HG03039 (cell line): ENCODE data around the gene ABCC4.
"Not testable (repeated sequence)": the region's sequence is repeated elsewhere in the genome, so short reads cannot be mapped to it uniquely, and the experiment has no call there.

Experiments
- ATAC-seq: cut with Tn5 transposase; IDR thresholded peaks from one replicate; pipeline ENCODE4 v1.9.1; 2021; ENCODE audit warnings: mild to moderate bottlenecking, moderate library complexity; ENCODE audit not compliant: unreplicated experiment

ABCC4 gene

DNA sequence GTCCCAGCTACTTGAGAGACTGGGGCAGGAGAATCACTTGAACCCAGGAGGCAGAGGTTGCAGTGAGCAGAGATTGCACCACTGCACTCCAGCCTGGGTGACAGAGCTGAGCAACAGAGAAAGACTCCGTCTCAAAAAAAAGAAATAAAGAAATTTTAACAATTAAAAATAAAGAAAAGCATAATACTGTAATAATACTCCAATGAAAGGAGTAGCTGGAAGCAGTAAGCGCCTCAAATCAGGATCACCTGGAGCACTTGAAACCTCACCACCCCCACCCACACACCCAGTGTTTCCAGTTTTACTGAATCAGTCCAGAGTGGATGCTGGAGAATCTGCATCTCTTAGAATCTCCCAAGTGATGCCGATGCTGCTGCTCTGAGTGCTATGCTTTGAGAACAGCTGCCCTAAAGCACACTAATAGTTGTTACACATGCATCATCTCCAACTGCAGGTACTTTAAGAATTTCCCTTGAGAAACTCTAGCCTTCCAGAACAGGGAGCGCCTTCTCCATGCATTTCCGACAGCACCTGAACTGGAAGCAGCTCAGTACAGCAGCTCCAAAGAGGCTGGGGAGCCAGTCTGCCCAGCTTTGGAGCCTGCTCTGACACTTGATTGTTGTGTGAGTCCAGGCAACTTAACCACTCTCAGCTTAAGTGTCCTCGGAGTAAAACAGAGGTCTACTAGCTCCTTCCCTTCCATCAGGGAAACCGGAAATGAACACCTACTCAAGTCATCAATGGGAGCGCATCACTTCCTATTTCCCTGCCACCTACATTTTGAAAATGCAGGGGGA, 2.9 kb downstream of the ABCC4 start:
- no peak for ATAC-seq

DNA sequence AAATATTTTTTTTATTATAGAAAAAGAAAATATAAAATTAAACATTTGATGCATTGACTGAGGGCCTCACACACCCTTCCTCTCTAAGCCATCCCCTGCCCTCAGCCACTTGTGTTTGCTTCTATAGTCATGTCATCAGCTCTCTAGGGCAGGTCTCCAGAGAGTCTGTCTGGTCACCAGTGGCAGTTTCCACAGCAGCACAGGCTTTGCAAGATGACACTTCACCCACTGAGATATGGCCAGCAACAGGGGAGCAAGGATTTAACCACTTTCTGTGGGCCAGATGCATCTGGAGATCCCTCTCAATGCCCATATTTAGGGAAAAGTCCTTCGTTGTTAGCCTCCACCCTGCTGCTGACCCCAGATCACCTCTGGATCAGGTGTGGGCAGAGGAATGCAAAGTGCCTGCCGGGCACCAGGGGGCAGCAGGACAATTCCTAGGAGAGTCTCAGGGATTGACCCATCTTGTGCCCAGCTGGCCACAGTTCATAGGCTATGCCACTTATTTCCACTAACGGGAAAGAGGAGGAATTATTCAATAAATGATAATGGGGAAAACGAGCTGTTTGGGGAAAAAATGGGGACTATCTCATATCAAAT, 4.8 kb downstream of the ABCC4 start:
- ATAC-seq, result no peak

DNA sequence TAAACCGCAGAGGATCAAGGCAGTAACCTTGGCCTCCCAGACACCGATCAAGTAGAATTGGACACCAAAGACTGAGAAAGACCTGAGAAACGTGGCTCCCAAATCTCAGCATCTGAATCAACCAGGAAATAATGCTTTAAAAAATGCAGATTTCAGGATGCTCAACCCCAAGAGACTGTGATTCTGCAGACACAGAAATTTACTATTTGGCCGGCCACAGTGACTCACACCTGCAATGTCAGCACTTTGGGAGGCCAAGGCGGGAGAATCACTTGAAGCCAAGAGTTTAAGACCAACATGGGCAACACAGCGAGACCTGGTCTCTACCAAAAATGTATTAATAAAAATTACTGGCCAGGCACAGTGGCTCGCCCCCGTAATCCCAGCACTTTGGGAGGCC, 6.2 kb downstream of the ABCC4 start:
- no peak for ATAC-seq

DNA sequence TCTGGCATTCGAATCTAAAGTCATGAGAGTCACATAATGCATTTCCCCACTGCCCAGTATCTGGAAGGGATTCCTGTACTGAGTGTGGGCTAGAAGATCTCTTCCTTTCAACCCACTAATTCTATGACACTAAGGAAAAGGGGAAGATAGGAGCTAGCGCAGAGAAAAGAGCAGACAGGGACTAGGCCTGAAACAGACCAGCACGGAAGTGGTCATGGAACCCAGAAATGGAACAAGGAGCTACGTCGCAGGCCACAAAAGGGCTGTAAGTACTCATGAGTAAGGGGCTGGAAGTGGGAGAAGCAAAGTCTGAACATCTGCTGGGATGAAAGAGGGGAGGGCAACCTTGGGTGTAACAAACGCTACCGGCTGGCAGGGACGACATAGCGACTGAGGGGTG, 8.6 kb downstream of the ABCC4 start:
- ATAC-seq, result no peak

DNA sequence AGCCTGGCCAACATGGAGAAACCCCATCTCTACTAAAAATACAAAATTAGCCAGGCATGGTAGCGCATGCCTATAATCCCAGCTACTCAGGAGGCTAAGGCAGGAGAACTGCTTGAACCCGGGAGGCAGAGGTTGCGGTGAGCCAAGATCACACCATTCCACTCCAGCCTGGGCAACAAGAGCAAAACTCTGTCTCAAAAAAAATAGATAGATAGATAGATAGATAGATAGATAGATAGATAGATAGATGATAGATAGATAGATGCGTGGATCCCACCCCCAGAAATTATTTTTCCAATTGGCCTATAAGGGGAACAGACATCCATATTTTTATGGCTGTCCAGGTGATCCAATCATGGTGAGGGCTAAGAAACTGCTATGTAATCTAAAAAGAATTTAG, 11.3 kb downstream of the ABCC4 start:
- not testable (repeated sequence) for ATAC-seq

DNA sequence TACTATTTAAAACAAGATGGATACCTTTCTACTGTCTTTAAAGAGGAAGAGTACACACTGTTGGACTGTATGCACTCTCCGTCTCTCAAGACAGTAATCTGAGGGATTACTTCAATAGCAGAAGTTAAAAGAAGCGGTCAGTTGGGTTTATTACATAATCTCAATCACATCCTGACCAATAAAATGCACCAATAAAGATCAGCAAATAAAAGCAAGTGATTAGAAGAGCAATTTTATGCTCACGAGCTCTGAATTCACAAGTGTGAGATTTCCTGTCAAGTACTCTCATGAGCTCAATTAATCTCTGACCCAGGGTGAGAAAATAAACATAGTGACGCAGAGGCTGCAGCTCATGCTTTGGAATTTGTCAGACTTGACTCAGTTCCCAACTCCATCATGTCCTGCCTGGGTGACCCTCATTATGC, 12.2 kb downstream of the ABCC4 start:
- no peak for ATAC-seq

DNA sequence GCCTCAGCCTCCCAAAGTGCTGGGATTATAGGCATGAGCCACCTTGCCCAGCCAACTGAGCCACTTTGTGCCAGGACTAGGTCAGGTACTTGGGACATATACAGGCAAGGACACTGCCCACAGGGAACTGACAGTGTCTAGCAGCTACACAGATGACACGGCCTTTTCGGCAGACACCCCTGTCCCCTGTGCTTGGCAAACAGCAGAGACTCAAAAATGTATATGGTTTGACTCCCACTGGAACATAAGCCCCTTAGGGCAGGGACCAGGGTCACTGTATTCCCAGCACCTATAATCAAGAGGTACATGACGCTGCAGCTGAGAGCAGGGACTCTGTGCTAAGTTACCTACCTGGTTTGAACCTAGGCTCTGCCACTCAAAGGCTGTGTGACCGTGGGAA, 16.8 kb downstream of the ABCC4 start:
- no peak for ATAC-seq

DNA sequence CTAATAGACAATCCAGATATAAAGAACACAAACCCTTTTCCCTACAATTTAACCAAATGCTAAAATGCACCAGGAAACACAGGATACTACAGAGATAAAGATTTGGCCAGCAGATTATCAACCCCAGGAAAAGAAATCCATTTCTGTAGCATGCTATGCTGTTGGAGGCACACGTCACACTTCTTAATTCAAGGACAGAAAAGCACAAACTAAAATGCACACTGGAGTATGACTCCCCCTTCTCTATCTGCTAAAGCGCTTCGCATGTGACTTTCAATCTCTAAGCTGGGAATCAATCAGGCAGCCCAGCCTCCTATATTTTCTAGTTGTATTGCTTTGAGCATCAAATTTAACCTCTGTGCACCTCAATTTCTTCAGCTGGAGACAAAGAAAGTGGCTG, 22.2 kb downstream of the ABCC4 start:
- no peak for ATAC-seq

DNA sequence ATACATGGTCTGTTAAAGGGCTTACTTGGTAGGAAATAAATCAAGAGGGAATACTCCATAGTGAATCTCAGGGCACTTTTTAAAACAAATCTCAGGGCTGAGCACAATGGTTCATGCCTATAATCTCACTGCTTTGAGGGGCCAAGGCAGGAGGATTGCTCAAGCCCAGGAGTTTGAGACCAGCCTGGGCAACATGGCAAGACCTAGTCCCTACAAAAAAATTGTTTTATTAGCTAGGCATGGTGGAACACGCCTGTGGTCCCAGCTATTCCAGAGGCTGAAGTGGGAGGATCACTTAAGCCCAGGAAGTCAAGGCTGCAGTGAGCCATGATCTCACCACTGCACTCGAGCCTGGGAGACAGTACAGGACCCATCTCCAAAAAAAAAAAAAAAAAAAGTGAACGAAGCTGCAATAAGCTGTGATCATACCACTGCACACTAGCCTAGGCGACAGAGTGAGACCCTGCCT, 25.2 kb downstream of the ABCC4 start:
- no peak for ATAC-seq

DNA sequence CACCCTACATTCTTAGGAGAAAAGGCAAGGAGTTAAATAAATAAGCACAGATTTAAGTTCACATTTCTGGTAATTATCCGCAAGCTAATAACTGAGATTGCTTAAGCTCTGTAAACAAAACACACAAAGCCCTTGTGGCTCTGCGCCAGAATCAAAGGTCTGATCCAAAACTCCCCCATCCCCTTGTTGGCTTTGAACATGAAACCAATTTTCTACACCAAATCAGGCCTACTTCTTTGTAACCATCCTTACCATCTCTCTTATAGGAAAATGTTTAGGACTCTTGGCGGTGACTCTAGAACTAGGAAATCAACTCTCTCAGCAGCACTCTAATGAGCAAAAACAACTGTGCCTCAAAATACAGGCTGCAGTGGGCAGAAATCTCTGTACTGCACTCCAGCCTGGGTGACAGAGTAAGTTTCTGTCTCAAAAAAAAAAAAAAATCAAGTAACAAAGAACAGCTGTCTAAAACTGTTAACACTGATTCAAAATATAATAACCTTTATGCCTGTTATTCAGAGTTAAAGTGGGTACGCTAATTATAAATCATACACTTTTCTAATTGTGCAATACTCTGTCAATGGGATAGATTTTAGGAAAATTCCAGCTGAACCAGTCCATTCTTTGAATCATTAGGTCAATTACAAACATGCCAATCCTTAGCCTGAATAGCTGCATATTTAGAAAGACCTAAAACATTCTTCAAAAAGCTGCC, 25.8 kb downstream of the ABCC4 start:
- ATAC-seq, result no peak

DNA sequence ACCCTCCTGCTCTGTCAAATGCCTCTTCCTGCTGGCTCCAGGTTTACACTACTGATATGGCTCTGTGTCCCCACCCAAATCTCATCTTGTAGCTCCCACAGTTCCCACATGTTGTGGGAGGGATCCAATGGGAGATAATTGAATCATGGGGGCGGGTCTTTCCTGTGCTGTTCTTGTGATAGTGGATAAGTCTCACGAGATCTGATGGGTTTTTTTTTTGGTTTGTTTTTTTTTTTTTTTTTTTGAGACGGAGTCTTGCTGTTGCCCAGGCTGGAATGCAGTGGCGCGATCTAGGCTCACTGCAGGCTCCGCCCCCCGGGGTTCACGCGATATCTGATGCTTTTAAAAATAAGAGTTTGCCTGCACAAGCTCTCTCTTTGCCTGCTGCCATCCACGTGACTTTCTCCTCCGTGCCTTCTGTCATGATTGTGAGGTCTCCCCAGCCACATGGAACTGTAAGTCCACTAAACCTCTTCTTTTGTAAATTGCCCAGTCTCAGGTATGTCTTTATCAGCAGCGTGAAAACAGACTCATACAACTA, 27.6 kb downstream of the ABCC4 start:
- not testable (repeated sequence) for ATAC-seq

DNA sequence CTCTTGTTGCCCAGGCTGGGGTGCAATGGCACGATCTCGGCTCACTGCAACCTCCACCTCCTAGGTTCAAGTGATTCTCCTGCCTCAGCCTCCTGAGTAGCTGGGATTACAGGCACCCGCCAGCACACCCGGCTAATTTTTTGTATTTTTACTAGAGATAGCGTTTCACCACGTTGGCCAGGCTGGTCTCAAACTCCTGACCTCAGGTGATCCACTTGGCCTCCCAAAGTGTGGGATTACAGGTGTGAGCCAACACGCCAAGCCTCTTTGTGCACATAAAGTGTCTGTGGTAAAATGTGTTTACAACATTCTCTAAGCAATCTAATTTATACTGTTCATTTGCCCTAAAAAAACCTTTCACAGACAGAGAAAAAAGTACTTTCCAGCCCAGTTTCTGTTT, 29.2 kb downstream of the ABCC4 start:
- not testable (repeated sequence) for ATAC-seq

DNA sequence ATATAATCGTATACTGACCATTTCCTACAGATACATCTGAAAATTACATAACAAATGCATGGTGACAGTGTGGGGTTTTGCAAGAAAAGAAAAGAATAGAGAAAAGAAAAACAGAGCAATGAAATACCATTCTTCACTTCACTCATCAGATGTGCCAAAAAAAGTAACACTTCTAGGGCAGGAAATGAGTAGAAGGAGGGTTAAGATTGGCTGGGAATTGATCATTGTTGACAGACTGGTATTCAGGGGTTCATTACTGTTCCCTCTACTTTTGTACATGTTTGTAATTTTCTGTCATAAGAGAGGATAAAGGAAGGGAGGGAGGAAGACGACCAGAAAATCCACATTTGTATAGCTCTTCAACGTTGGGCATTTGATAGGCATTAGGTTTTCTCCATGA, 31.5 kb downstream of the ABCC4 start:
- ATAC-seq, result no peak

DNA sequence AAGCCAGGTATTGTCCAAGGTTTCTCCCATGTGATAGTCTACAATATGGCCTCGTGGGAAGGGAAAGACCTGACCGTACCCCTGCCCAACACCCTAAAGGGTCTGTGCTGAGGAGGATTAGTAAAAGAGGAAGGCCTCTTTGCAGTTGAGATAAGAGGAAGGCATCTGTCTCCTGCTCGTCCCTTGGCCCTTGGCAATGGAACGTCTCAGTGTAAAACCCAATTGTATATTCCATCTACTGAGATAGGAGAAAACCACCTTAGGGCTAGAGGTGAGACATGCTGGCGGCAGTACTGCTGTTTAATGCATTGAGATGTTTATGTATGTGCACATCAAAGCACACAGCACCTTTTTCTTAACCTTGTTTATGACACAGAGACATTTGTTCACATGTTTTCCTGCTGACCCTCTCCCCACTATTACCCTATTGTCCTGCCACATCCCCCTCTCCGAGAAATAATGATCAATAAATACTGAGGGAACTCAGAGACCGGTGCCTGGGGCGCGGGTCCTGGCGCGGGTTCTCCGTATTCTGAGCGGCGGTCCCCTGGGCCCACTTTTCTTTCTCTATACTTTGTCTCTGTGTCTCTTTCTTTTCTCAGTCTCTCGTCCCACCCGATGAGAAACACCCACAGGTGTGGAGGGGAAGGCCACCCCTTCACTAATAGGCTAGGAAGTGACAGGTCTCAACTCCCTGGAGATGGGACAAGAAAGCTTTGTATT, 32.7 kb downstream of the ABCC4 start:
- ATAC-seq, result not testable (repeated sequence)

DNA sequence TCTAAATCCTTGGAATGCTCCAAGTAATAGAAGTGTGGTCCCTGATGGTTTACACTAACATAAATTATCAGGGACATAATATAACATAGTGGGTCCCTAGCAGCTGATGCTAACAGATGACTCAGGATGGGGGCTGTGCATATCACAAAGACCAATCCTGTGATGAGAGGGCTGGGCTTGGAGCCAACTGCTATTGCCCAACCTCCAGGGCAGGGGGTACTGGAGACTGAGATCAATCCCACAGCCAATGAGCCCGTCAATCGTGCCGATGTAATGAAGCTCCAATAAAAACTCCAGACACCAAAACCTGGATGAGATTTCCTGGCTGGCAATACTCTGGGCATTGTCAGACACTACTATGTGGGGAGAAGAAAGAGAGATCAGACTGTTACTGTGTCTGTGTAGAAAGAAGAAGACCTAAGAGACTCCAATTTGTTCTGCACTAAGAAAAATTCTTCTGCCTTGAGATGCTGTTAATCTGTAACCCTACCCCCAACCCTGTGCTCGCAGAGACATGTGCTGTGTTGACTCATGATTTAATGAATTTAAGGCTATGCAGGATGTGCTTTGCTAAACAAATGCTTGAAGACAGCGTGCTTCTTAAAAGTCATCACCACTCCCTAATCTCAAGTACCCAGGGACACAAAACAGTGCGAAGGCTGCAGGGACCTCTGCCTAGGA, 33.4 kb downstream of the ABCC4 start:
- no peak for ATAC-seq

DNA sequence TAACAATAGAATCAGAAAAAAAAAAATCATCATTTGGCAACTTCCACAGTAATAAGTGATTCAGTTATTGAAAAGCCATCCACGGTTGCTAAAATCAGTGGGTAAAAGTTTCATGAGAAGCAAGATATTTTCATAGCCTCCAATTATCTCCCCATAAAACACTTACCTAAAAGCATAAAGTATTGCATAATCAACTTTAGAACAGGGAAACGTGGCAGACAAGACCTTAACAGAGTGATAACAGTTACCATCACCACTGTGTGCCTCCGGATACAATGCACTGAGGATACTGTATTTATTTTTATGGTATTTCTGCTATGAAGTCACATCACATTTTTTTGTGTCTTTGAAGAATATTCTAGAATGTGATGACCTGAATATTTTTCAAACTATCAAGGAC, 37.0 kb downstream of the ABCC4 start:
- no peak for ATAC-seq

DNA sequence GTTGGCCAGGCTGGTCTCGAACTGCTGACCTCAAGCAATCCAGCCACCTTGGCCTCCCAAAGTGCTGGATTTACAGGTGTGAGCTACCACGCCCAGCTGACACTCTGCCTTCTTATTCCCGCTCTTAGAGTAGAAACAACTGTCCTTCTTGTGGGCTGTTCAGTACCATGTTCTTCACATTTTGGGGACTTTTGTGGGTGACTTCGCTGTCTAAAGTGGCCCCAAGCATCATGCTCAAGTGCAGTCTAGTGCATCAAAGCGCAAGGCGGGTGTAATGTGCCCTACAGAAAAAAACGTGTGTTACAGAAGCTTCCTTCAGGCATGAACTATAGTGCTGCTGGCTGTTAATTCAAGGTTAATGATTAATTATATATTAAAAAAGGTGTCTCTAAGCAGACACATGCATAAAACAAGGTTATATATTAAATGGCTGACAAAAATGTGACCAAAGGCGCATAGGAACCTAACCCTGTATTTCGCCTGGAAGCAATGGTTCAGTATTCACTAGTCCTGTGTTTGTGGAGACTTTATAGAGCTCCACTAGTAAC, 38.3 kb downstream of the ABCC4 start:
- no peak for ATAC-seq

DNA sequence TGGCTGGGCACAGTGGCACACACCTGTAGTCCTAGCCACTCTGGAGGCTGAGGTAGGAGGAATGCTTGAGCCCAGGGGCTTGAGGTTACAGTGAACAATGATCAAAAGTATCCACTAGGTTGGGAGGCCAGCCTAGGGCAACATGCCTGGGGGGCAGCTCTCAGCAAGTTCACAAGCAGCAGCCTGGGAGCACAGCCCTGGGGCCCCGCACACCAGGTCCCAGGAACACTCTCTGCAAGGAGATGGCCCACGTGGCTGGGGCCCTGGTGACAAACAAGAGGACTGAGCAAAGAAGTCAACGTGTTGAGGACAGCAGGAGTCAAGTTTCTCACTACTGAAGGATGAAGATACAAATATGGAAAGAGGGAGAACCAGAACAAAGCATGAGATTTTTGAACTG, 39.3 kb downstream of the ABCC4 start:
- no peak for ATAC-seq

DNA sequence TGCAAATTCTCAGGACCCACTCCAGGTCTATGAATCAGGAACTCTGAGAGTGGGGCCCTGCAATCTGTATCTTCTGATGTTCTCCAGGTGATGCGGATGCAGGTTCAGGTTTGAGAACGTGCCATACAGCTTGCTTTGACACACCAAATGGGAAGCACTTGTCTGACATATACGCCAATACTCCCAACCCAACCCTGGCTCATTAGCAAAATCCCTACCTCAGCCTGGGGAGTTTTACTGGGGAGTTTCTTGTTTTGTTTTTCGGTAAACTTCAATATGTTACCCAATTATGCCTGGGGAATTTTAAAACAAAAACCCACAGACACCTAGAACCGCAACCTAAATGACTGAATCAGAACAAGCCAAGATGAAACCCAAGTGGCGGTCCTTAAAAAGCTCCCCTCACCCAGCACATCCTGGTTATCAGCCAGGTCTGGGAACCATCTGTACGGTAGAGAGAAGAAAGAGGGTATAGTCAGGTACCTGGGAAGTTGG, 41.2 kb downstream of the ABCC4 start:
- peak; percentile 74 for ATAC-seq

DNA sequence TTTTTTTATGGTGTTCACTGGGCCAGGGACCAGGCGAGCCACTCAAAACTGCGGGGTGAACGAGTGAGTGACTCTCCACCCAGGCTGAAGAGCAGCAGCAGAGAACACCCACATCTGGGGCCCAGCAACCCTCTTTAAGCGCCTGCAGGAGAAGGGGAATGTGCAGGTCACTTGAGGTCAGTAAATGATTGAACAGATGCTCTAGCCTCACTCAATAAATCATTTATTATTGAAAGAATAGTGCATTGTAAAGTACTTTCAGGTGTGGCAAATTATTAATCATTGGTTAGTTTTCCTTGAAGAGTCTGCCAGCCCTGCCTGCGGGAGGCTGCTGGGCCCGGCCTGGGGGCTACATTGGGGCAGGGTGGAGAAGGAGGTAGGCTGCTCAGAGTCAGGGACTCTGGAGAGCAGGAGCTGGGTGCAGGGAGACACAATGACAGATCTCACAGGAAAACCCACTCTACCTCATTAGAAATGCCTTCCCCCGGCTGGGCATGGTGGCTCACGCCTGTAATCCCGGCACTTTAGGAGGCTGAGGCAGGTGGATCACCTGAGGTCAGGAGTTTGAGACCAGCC, 42.5 kb downstream of the ABCC4 start:
- ATAC-seq, result no peak
